Gastroesophageal sphincter (tissue), 3 donors: ENCODE results near the gene SPATA25.
"Not testable (repeated sequence)": the region's sequence is repeated elsewhere in the genome, so short reads cannot be mapped to it uniquely, and the experiment has no call there.

Experiments
- POLR2A ChIP-seq, 2 donors: fragments of 450-650 bp; IDR thresholded peaks; one replicate each; pipeline ENCODE4 v1.6.1; 2017; ENCODE audit warnings: antibody characterized with exemption in 2 of 2, mild to moderate bottlenecking in 2 of 2, moderate library complexity in 1 of 2
- TF ChIP-seq, protein P1 (sequence below), 4 experiments: fragments of 200-600 bp in 2 of 4; fragments of 450-650 bp in 2 of 4; sonication (generic) in 1 of 4; IDR thresholded peaks; one replicate each; pipeline ENCODE4 v1.5.1; 2017 to 2019; ENCODE audit warnings: antibody characterized with exemption in 4 of 4, mild to moderate bottlenecking in 2 of 4, moderate library complexity in 2 of 4

DNA sequence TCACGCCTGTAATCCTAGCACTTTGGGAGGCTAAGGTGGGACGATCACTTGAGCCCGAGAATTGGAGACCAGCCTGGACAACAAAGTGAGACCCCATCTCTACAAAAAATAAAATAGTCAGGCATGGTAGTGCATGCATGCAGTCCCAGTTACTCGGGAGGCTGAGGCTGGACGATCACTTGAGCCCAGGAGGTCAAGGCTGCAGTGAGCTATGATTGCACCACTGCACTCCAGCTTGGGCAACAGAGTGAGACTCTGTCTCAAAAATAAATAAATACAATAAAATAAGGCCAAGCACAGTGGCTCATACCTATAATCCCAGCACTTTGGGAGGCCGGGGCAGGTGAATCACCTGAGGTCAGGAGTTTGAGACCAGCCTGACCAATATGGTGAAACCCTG lies 13.9 kb upstream of the SPATA25 start:
- TF ChIP-seq, protein P1, sequence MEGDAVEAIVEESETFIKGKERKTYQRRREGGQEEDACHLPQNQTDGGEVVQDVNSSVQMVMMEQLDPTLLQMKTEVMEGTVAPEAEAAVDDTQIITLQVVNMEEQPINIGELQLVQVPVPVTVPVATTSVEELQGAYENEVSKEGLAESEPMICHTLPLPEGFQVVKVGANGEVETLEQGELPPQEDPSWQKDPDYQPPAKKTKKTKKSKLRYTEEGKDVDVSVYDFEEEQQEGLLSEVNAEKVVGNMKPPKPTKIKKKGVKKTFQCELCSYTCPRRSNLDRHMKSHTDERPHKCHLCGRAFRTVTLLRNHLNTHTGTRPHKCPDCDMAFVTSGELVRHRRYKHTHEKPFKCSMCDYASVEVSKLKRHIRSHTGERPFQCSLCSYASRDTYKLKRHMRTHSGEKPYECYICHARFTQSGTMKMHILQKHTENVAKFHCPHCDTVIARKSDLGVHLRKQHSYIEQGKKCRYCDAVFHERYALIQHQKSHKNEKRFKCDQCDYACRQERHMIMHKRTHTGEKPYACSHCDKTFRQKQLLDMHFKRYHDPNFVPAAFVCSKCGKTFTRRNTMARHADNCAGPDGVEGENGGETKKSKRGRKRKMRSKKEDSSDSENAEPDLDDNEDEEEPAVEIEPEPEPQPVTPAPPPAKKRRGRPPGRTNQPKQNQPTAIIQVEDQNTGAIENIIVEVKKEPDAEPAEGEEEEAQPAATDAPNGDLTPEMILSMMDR (IDR thresholded peaks at IDR 0.05), result not testable (repeated sequence)
- TF ChIP-seq POLR2A (IDR thresholded peaks at IDR 0.05), result not testable (repeated sequence)
